SJCRH30 (cell line): Measurements from ENCODE around the gene GSG1L. TPM values are rescaled to one million over a fixed set of nuclear protein-coding genes. Genes with fewer than 3 reads are reported as not detected.

Source experiments
- DNase-seq, 2 experiments: peaks; one replicate each; pipeline ENCODE4 v3.0.0-alpha.2; 2015 to 2020
- H3K27ac ChIP-seq: fragments of 250-450 bp; sonication (Bioruptor Pico); 2 replicates; pipeline ENCODE4 v1.5.1; 2020; ENCODE audit warnings: mild to moderate bottlenecking, moderate library complexity
- H3K27me3 ChIP-seq: fragments of 250-450 bp; sonication (Bioruptor Pico); 2 replicates; pipeline ENCODE4 v1.5.1; 2020; ENCODE audit warnings: mild to moderate bottlenecking, moderate library complexity
- H3K36me3 ChIP-seq: fragments of 250-450 bp; sonication (Bioruptor Pico); 2 replicates; pipeline ENCODE4 v1.5.1; 2020; ENCODE audit warnings: mild to moderate bottlenecking, moderate library complexity
- H3K4me1 ChIP-seq: fragments of 250-450 bp; sonication (Bioruptor Pico); 2 replicates; pipeline ENCODE4 v1.5.1; 2020; ENCODE audit warnings: mild to moderate bottlenecking, moderate library complexity
- H3K4me3 ChIP-seq: fragments of 250-450 bp; sonication (Bioruptor Pico); 2 replicates; pipeline ENCODE4 v1.5.1; 2020; ENCODE audit warnings: mild to moderate bottlenecking, moderate library complexity
- H3K9me3 ChIP-seq: fragments of 250-450 bp; sonication (Bioruptor Pico); replicated peaks from 2 replicates; pipeline ENCODE4 v1.5.1; 2020; ENCODE audit warnings: mild to moderate bottlenecking, moderate library complexity
- total RNA-seq: library from RNA; depleted of rRNA; stranded (reverse); fragments of >200 nt; shearing (Covaris generic); gene quantifications from 2 replicates; pipeline ENCODE4 v1.2.3, GENCODE V29; 2014

GSG1L gene
- total RNA-seq, 1 experiment from 2014 or later = not detected

DNA sequence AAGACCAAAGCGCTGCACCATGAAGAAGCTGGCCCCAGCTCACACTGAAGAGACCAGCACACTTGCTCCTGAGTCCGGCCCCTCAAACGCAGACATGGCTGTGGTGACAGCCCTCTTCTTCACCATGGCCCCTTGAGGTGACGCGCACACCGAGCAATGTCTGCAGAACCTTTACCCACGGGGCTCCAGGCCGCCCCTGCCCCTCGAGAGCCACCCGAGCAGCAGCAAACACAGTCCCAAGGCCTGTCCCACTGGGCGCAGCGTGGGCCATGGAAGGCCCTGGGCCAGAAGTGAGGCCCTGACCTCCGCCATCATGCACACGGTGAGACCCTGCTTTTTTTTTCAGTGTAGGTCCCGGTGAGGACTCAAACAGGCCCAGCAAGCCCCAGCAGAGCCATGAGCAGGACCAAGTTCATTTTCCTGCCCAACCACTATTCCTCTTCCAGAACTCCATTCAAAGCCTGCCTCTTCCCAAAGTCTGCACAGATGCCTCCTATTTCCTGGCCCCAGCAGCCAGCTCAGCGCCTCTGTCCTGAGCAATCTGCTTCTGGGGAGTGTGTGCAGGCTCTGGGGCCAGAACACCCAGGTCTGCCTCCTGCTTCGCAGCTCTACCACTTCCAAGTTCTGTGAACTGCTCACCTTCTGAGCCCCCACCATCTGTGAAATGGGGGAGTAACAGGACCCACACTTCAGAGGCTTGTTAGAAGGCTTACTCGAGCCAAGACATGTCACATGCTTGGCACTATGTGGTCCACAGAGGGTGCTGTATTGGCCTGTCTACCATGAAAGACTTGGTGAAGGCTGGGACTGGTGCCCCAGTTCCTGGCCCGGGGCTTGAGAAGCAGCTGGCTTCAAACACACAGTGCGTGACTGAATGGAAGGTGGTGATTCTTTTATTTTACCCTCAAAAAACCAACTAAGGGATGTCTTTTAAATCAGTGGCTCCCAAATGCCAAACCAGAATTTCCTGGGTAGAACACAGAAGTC lies 35.7 kb upstream of the GSG1L start:
- H3K27me3 ChIP-seq = no peaks in the 10 kb centered on the region
- no peak overlapping the region for H3K4me3 ChIP-seq
- no peak for DNase-seq
- H3K36me3 ChIP-seq = peaks cover 26% of the 10 kb centered on the region
- H3K9me3 ChIP-seq = no peaks in the 10 kb centered on the region
- no peak overlapping the region for H3K27ac ChIP-seq
- H3K4me1 ChIP-seq = no peaks in the 10 kb centered on the region

GRCh38 chr16:28098171-28098958 lies 34.9 kb upstream of the GSG1L start:
- no peaks in the 10 kb centered on the region for H3K4me1 ChIP-seq
- no peak for DNase-seq
- H3K4me3 ChIP-seq = no peak overlapping the region
- H3K36me3 ChIP-seq = peaks cover 19% of the 10 kb centered on the region
- H3K27me3 ChIP-seq = no peaks in the 10 kb centered on the region
- no peak overlapping the region for H3K27ac ChIP-seq
- no peaks in the 10 kb centered on the region for H3K9me3 ChIP-seq

- Histone ChIP-seq H3K36me3 (peaks cover 8% of the 10 kb centered on the region; the same call in 1 of the 2 replicates), H3K27me3 (no peaks in the 10 kb centered on the region), H3K4me3 (no peak overlapping the region), H3K27ac (no peak overlapping the region), H3K4me1 (no peaks in the 10 kb centered on the region), H3K9me3 (no peaks in the 10 kb centered on the region)
- DNase-seq = no peak
Measured at GRCh38 chr16:28096983-28097899, 33.7 kb upstream of the GSG1L start.

GRCh38 chr16:28093385-28093725 lies 29.8 kb upstream of the GSG1L start:
- DNase-seq = no peak
- Histone ChIP-seq H3K27ac (no peak overlapping the region), H3K27me3 (no peaks in the 10 kb centered on the region)

GRCh38 chr16:28092721-28093384 lies 29.3 kb upstream of the GSG1L start:
- no peaks in the 10 kb centered on the region for H3K4me1 ChIP-seq
- no peaks in the 10 kb centered on the region for H3K9me3 ChIP-seq
- H3K4me3 ChIP-seq = no peak overlapping the region
- no peak for DNase-seq
- H3K27ac ChIP-seq = no peak overlapping the region
- H3K36me3 ChIP-seq = no peaks in the 10 kb centered on the region
- no peaks in the 10 kb centered on the region for H3K27me3 ChIP-seq

More at GRCh38 chr16:28093385-28093725, 29.8 kb upstream of the GSG1L start:
- Histone ChIP-seq H3K4me1 (no peaks in the 10 kb centered on the region), H3K36me3 (no peaks in the 10 kb centered on the region), H3K4me3 (no peak overlapping the region), H3K9me3 (no peaks in the 10 kb centered on the region)

DNA sequence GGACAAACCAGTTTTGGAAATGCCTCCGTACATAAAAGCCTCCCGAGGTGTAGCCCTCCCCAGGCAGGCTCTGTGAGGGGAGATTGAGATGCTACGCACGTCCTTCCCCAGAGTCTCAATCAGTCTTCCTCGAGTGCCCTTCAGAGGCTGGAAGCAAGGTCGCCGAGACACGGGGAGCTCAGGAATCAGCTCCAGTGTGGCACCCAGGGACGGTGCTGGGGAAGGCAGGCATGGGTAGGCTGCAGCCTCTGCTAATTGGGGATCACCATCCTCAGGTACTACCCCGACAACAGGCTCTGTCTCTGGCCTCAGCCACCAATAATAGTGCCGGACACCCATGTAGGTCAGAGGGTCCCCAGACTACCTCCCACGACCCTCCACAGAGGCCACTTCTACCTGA lies 28.1 kb upstream of the GSG1L start:
- Histone ChIP-seq H3K27me3 (no peaks in the 10 kb centered on the region), H3K4me1 (no peaks in the 10 kb centered on the region), H3K4me3 (no peak overlapping the region), H3K9me3 (no peaks in the 10 kb centered on the region), H3K36me3 (no peaks in the 10 kb centered on the region), H3K27ac (no peak overlapping the region)
- DNase-seq = no peak

DNA sequence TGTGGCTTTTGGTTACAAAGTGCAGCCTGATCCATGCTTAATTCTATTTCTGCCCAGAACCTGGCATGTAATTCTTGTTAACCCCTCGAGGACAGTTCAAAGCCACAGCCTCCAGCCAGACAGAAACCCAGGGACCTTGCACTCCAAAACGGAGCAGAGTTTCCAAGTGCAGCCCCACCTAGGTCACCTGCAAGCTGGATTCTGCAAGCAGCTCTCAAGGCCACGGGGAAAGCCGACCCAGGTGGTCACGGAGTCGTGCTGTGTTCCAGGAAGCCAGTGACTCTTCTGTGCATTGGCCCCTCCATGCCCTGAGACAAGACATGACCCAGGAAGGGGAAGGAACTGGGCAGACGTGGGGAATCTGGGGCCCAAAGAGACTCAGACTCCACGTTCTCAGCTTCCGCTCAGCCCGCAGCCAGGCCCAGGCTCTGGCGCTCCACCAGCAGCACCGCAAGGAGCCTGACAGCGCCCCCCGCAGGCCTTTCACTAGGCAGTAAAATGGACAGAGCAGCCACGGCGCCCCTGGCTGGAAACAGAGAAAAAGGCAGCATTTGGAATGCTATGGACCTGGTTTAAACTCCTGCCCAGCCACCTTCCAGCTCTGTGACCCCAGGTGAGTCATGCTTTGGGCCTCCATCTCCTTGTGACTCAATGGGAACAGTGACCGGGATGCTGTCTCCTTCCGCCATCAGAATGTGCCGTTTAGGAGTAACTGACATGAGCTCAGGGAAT lies 27.3 kb upstream of the GSG1L start:
- H3K27me3 ChIP-seq = no peaks in the 10 kb centered on the region
- H3K9me3 ChIP-seq = no peaks in the 10 kb centered on the region
- H3K4me3 ChIP-seq = no peak overlapping the region
- no peak overlapping the region for H3K27ac ChIP-seq
- H3K4me1 ChIP-seq = no peaks in the 10 kb centered on the region
- no peak for DNase-seq
- H3K36me3 ChIP-seq = no peaks in the 10 kb centered on the region

DNA sequence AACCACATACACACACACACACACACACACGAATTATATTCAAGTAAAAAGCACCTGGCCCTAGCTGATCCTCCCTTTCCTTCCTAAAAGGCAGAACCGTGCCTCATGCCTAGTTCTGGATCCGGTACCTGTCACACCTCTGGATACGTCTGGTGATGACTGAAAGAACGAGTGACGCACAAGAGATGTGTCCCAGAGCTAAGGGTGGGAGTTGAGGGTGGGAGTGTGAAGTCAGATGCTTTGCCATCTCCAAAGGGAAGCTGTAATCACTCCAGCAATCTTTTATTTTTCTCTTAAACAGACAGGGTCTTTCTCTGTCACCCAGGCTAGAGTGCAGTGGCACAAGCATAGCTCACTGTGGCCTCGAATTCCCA lies 26.5 kb upstream of the GSG1L start:
- no peaks in the 10 kb centered on the region for H3K4me1 ChIP-seq
- no peak overlapping the region for H3K27ac ChIP-seq
- no peak for DNase-seq
- no peaks in the 10 kb centered on the region for H3K9me3 ChIP-seq
- no peaks in the 10 kb centered on the region for H3K36me3 ChIP-seq
- no peaks in the 10 kb centered on the region for H3K27me3 ChIP-seq
- no peak overlapping the region for H3K4me3 ChIP-seq

DNA sequence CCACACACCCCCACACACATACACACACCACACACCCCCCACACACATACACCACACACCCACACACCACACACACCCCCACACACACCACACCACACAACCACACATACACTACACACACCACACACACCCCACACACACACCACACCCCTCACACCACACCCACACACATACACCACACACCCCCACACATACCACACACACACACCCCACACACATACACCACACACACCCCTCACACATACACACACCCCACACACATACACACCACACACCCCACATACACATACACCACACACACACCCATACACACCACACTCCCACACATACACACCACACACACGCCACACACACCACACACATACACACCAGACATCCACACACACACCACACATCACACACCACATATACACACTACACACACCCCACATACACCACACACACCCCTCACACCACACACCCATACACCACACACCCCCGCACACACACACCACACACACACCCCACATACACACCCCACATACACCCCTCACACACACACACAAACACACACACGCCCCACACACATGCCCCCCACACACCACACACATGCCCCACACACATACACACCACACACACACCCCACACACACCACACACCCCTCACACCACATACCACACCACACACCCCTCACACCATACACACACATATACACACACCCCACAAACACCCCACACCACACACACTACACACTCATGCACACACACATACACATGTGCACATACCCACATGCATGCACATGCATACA lies 25.9 kb upstream of the GSG1L start:
- DNase-seq = no peak
- Histone ChIP-seq H3K4me3 (no peak overlapping the region), H3K4me1 (no peaks in the 10 kb centered on the region), H3K9me3 (no peaks in the 10 kb centered on the region), H3K36me3 (no peaks in the 10 kb centered on the region), H3K27ac (no peak overlapping the region), H3K27me3 (no peaks in the 10 kb centered on the region)

- no peaks in the 10 kb centered on the region for H3K9me3 ChIP-seq
- DNase-seq = no peak
- no peak overlapping the region for H3K27ac ChIP-seq
- no peaks in the 10 kb centered on the region for H3K4me1 ChIP-seq
- H3K36me3 ChIP-seq = no peaks in the 10 kb centered on the region
- no peaks in the 10 kb centered on the region for H3K27me3 ChIP-seq
- H3K4me3 ChIP-seq = no peak overlapping the region
Measured at GRCh38 chr16:28087675-28088300, 24.3 kb upstream of the GSG1L start.

GRCh38 chr16:28087140-28087660 lies 23.7 kb upstream of the GSG1L start:
- no peaks in the 10 kb centered on the region for H3K36me3 ChIP-seq

More at GRCh38 chr16:28087140-28087660, 23.7 kb upstream of the GSG1L start:
- no peaks in the 10 kb centered on the region for H3K9me3 ChIP-seq
- no peaks in the 10 kb centered on the region for H3K27me3 ChIP-seq
- no peak overlapping the region for H3K27ac ChIP-seq
- no peaks in the 10 kb centered on the region for H3K4me1 ChIP-seq
- no peak overlapping the region for H3K4me3 ChIP-seq
- no peak for DNase-seq
